ENCODE results near the gene RPL22.
A peak's percentile ranks its signal among the peaks of the same experiment; 100 is the strongest.

RPL22 gene

GRCh38 chr1:6198646-6199297, 623 bp downstream of the RPL22 start:
- DNase-seq: no peak

- no peak for DNase-seq
Observed at GRCh38 chr1:6197746-6198427, 1.5 kb downstream of the RPL22 start.

GRCh38 chr1:6191968-6192367, 7.4 kb downstream of the RPL22 start:
- no peak for DNase-seq

GRCh38 chr1:6188466-6188865, 10.9 kb downstream of the RPL22 start:
- no peak for DNase-seq

GRCh38 chr1:6185635-6186382, 13.6 kb downstream of the RPL22 start:
- no peak for DNase-seq

GRCh38 chr1:6185151-6185550, 14.2 kb downstream of the RPL22 start:
- DNase-seq: no peak

- DNase-seq: peak; percentile 7
Observed at GRCh38 chr1:6184083-6184783, 15.2 kb downstream of the RPL22 start.

GRCh38 chr1:6183520-6183989, 15.8 kb downstream of the RPL22 start:
- no peak for DNase-seq

GRCh38 chr1:6181347-6181770, 18.0 kb downstream of the RPL22 start:
- no peak for DNase-seq

GRCh38 chr1:6180707-6181311, 18.6 kb downstream of the RPL22 start:
- no peak for DNase-seq

GRCh38 chr1:6180268-6180706, 19.1 kb downstream of the RPL22 start, which contains the start of gene CHD5:
Gene CHD5 (minus strand): TSS chr1:6180321. CDS start chr1:6180023, 298 bp downstream.
- no peak for DNase-seq

- DNase-seq: no peak
Observed at GRCh38 chr1:6179564-6180175, 19.7 kb downstream of the RPL22 start.

- DNase-seq: no peak
Observed at GRCh38 chr1:6178751-6179563, 20.4 kb downstream of the RPL22 start.

GRCh38 chr1:6177681-6178380, 21.6 kb downstream of the RPL22 start:
- DNase-seq: no peak

- DNase-seq: no peak
Observed at GRCh38 chr1:6176779-6177178, 22.6 kb downstream of the RPL22 start.

GRCh38 chr1:6175411-6175828, 24.0 kb downstream of the RPL22 start:
- no peak for DNase-seq

GRCh38 chr1:6174621-6175410, 24.6 kb downstream of the RPL22 start:
- no peak for DNase-seq

- DNase-seq: no peak
Observed at GRCh38 chr1:6172549-6172948, 26.8 kb downstream of the RPL22 start.

- peak; percentile 43 for DNase-seq
Observed at GRCh38 chr1:6171548-6172124, 27.8 kb downstream of the RPL22 start.
